Neural cell (in vitro differentiated cells): ENCODE data around the gene SLC25A39. TPM values are rescaled to one million over a fixed set of nuclear protein-coding genes. Genes with fewer than 3 reads are reported as not detected.
A peak's percentile ranks its signal among the peaks of the same experiment; 100 is the strongest.

Experiments used
- H2AFZ ChIP-seq: fragments of 200-600, 300-800 bp; sonication (generic), shearing (Covaris generic); 2 replicates; pipeline ENCODE4 v1.6.0; 2014; ENCODE audit warnings: low read depth, mild to moderate bottlenecking, antibody characterized with exemption, low read length, moderate library complexity
- H3F3A ChIP-seq: fragments of 200-600 bp; shearing (Covaris generic); 2 replicates; pipeline ENCODE4 v1.6.1; 2016; ENCODE audit warnings: mild to moderate bottlenecking, moderate library complexity, mixed read lengths, antibody characterized with exemption, low read length; ENCODE audit not compliant: insufficient read depth, poor library complexity, severe bottlenecking
- H3K27ac ChIP-seq: fragments of 200-600, 300-800 bp; sonication (generic), shearing (Covaris generic); 2 replicates; pipeline ENCODE4 v1.5.1; 2014; ENCODE audit warnings: mild to moderate bottlenecking, low read length, moderate library complexity
- H3K27me3 ChIP-seq: fragments of 300-800, 200-600 bp; sonication (generic), shearing (Covaris generic); 2 replicates; pipeline ENCODE4 v1.6.0; 2014; ENCODE audit warnings: mild to moderate bottlenecking, low read depth, low read length, moderate library complexity; ENCODE audit not compliant: insufficient read depth
- H3K36me3 ChIP-seq: fragments of 300-800, 200-600 bp; sonication (generic), shearing (Covaris generic); 2 replicates; pipeline ENCODE4 v1.5.1; 2014; ENCODE audit warnings: mild to moderate bottlenecking, antibody characterized with exemption, low read length, moderate library complexity; ENCODE audit not compliant: insufficient read depth
- H3K4me2 ChIP-seq: fragments of 300-800, 200-600 bp; sonication (generic), shearing (Covaris generic); 2 replicates; pipeline ENCODE4 v1.6.0; 2014; ENCODE audit warnings: mild to moderate bottlenecking, low read length
- H3K4me3 ChIP-seq: fragments of 300-800, 200-600 bp; sonication (generic), shearing (Covaris generic); 2 replicates; pipeline ENCODE4 v1.5.1; 2014; ENCODE audit warnings: mild to moderate bottlenecking, low read length, moderate library complexity
- H3K79me2 ChIP-seq: fragments of 200-600 bp; shearing (Covaris generic); replicated peaks from 2 replicates; pipeline ENCODE4 v1.6.0; 2014; ENCODE audit warnings: mild to moderate bottlenecking, low read length, moderate library complexity; ENCODE audit not compliant: insufficient read depth
- H3K9ac ChIP-seq: fragments of 300-800, 200-600 bp; sonication (generic), shearing (Covaris generic); 2 replicates; pipeline ENCODE4 v1.6.1; 2016; ENCODE audit warnings: mild to moderate bottlenecking, low read length, mixed read lengths
- H3K9me2 ChIP-seq: fragments of 200-600 bp; shearing (Covaris generic); 2 replicates; pipeline ENCODE4 v1.6.1; 2016; ENCODE audit warnings: mild to moderate bottlenecking, low read length, mixed read lengths; ENCODE audit not compliant: insufficient read depth
- H3K9me3 ChIP-seq: fragments of 200-600, 300-800 bp; sonication (generic), shearing (Covaris generic); 2 replicates; pipeline ENCODE4 v1.6.1; 2016; ENCODE audit warnings: mild to moderate bottlenecking, mixed run types, low read length, moderate library complexity, mixed read lengths
- H4K20me1 ChIP-seq: fragments of 200-600 bp; shearing (Covaris generic); 2 replicates; pipeline ENCODE4 v1.6.1; 2016; ENCODE audit warnings: mild to moderate bottlenecking, mixed run types; ENCODE audit not compliant: insufficient read depth
- EP300 ChIP-seq: fragments of 450-650 bp; conservative IDR thresholded peaks from 2 replicates; pipeline ENCODE4 v1.6.1; 2014; ENCODE audit warnings: antibody characterized with exemption, mild to moderate bottlenecking, moderate library complexity; ENCODE audit not compliant: poor library complexity, severe bottlenecking
- EZH2 ChIP-seq: fragments of 200-600, 300-800 bp; shearing (Covaris generic), sonication (generic); IDR thresholded peaks from 2 replicates; pipeline ENCODE4 v1.6.1; 2014; ENCODE audit warnings: antibody characterized with exemption, low read length, borderline replicate concordance, mild to moderate bottlenecking; ENCODE audit not compliant: insufficient read depth, poor library complexity, severe bottlenecking
- MXI1 ChIP-seq: fragments of 450-650 bp; conservative IDR thresholded peaks from 2 replicates; pipeline ENCODE4 v1.6.1; 2014; ENCODE audit warnings: antibody characterized with exemption, mild to moderate bottlenecking; ENCODE audit not compliant: poor library complexity, severe bottlenecking
- POLR2AphosphoS5 ChIP-seq: IDR thresholded peaks from 2 replicates; pipeline ENCODE4 v1.6.1; 2012
- RAD21 ChIP-seq: fragments of 450-650 bp; conservative IDR thresholded peaks from 2 replicates; pipeline ENCODE4 v1.6.1; 2014; ENCODE audit warnings: antibody characterized with exemption, mild to moderate bottlenecking, moderate library complexity
- SMC3 ChIP-seq: fragments of 450-650 bp; conservative IDR thresholded peaks from 2 replicates; pipeline ENCODE4 v1.6.1; 2014; ENCODE audit warnings: antibody characterized with exemption, mild to moderate bottlenecking, moderate library complexity; ENCODE audit not compliant: poor library complexity
- TAF1 ChIP-seq: IDR thresholded peaks from 2 replicates; pipeline ENCODE4 v1.6.1; 2012; ENCODE audit warnings: low read depth
- polyA plus RNA-seq: library from polyadenylated mRNA; depleted of rRNA; stranded (reverse); fragments of >200 nt; gene quantifications from 2 replicates; pipeline ENCODE4 v1.2.3, GENCODE V29; 2014
- TF ChIP-seq, protein P1 (sequence below): IDR thresholded peaks from 2 replicates; pipeline ENCODE4 v1.6.1; 2012; ENCODE audit warnings: borderline replicate concordance
- TF ChIP-seq, protein P2 (sequence below): fragments of 450-650 bp; IDR thresholded peaks from 2 replicates; pipeline ENCODE4 v1.5.1; 2014; ENCODE audit warnings: antibody characterized with exemption, mild to moderate bottlenecking, moderate library complexity; ENCODE audit not compliant: poor library complexity, severe bottlenecking

Gene SLC25A39
- polyA plus RNA-seq, 1 donor from 2014 or later, result 73.4 TPM

DNA sequence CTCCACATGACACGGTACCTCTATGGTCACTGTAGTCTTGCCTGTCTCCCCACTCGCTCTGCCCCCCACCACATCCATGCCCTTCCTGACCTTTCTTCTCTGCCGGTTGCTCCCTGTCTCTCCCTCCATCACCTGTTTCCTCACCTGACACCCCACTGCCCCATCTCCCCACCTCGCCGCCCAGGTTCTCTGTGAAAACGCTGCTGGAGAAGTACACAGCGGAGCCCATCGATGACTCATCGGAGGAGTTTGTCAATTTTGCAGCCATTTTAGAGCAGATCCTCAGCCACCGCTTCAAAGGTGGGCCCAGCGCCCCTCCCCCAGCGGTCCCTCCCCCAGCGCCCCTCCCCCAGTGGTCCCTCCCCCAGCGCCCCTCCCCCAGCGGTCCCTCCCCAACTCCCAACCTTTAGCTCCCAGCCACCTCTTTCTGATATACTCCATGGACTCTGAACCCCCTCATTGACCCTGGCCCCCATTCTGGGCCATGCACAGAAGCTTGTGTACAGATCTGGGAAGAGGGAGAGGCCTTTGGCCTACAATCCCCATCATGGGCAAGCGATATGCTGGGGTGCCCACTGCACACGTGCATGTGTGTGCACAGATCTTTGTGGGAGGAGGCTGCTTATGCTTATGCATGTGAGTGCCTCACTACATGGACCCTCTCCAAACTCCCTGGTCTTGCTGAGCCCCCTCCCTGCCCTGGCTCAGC is 12.1 kb downstream of the SLC25A39 start:
- no peaks in the 10 kb centered on the region for H3K9me2 ChIP-seq
- peaks cover 6% of the 10 kb centered on the region for H4K20me1 ChIP-seq
- H3K4me3 ChIP-seq, result peak overlapping the region; percentile 96
- TF ChIP-seq RAD21, result no peak
- no peak for TF ChIP-seq MXI1
- no peak for TF ChIP-seq TAF1
- no peak for TF ChIP-seq SMC3
- TF ChIP-seq, protein P1, sequence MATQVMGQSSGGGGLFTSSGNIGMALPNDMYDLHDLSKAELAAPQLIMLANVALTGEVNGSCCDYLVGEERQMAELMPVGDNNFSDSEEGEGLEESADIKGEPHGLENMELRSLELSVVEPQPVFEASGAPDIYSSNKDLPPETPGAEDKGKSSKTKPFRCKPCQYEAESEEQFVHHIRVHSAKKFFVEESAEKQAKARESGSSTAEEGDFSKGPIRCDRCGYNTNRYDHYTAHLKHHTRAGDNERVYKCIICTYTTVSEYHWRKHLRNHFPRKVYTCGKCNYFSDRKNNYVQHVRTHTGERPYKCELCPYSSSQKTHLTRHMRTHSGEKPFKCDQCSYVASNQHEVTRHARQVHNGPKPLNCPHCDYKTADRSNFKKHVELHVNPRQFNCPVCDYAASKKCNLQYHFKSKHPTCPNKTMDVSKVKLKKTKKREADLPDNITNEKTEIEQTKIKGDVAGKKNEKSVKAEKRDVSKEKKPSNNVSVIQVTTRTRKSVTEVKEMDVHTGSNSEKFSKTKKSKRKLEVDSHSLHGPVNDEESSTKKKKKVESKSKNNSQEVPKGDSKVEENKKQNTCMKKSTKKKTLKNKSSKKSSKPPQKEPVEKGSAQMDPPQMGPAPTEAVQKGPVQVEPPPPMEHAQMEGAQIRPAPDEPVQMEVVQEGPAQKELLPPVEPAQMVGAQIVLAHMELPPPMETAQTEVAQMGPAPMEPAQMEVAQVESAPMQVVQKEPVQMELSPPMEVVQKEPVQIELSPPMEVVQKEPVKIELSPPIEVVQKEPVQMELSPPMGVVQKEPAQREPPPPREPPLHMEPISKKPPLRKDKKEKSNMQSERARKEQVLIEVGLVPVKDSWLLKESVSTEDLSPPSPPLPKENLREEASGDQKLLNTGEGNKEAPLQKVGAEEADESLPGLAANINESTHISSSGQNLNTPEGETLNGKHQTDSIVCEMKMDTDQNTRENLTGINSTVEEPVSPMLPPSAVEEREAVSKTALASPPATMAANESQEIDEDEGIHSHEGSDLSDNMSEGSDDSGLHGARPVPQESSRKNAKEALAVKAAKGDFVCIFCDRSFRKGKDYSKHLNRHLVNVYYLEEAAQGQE, result no peak
- TF ChIP-seq POLR2AphosphoS5, result no peak
- TF ChIP-seq EP300, result no peak
- no peak for TF ChIP-seq EZH2
- TF ChIP-seq, protein P2, sequence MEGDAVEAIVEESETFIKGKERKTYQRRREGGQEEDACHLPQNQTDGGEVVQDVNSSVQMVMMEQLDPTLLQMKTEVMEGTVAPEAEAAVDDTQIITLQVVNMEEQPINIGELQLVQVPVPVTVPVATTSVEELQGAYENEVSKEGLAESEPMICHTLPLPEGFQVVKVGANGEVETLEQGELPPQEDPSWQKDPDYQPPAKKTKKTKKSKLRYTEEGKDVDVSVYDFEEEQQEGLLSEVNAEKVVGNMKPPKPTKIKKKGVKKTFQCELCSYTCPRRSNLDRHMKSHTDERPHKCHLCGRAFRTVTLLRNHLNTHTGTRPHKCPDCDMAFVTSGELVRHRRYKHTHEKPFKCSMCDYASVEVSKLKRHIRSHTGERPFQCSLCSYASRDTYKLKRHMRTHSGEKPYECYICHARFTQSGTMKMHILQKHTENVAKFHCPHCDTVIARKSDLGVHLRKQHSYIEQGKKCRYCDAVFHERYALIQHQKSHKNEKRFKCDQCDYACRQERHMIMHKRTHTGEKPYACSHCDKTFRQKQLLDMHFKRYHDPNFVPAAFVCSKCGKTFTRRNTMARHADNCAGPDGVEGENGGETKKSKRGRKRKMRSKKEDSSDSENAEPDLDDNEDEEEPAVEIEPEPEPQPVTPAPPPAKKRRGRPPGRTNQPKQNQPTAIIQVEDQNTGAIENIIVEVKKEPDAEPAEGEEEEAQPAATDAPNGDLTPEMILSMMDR, result no peak
- H3K79me2 ChIP-seq, result peaks cover 30% of the 10 kb centered on the region
- no peaks in the 10 kb centered on the region for H3K9me3 ChIP-seq
- H3K9ac ChIP-seq, result no peak overlapping the region
- no peaks in the 10 kb centered on the region for H3F3A ChIP-seq
- H2AFZ ChIP-seq, result no peak overlapping the region
- no peak overlapping the region for H3K4me2 ChIP-seq
- no peak overlapping the region for H3K27ac ChIP-seq
- H3K36me3 ChIP-seq, result peaks cover 4% of the 10 kb centered on the region
- peaks cover 18% of the 10 kb centered on the region for H3K27me3 ChIP-seq

DNA sequence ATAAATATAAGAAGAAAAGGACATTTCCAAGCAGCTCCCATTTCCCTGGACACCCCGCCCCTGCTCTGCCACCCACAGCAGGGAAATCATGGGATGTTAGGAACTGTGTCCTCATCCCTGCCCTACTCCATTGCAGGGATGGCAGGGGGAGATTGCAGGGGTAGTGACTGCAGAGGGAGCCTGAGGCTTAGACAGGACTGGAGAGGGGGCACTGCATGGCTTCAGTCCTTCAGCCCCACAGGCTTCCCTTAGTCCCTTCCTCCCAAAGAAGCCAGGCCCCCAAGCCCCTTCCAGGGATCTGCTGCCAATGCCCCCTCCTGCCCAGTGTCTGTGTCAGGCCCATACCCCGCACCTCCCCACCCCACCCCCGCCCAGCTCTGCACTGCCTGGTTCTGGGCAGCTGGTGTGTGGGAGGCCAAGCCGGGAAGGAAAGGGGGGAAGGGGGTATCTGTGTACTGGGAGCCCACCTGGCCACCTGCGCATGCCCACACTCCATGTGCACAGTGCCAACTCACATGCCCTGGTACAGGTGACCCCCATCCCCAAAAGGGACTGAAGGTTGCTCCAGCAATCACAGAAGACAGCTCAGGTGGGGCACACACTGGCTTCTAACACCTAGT is 13.0 kb downstream of the SLC25A39 start:
- Histone ChIP-seq H3K9ac (no peak overlapping the region), H4K20me1 (peaks cover 6% of the 10 kb centered on the region), H3K27me3 (peaks cover 18% of the 10 kb centered on the region), H2AFZ (no peak overlapping the region), H3F3A (no peaks in the 10 kb centered on the region), H3K79me2 (peaks cover 30% of the 10 kb centered on the region), H3K36me3 (no peaks in the 10 kb centered on the region), H3K4me2 (no peak overlapping the region), H3K27ac (no peak overlapping the region), H3K4me3 (peak overlapping the region; percentile 96), H3K9me3 (no peaks in the 10 kb centered on the region), H3K9me2 (no peaks in the 10 kb centered on the region)
- no peak for TF ChIP-seq RAD21
